Left lobe of liver (tissue), 2 donors: Measurements from ENCODE around the gene CAMKK2. TPM values are rescaled to one million over a fixed set of nuclear protein-coding genes. Genes with fewer than 3 reads are reported as not detected.
"Not testable (repeated sequence)": the region's sequence is repeated elsewhere in the genome, so short reads cannot be mapped to it uniquely, and the experiment has no call there.

Source experiments
- ATAC-seq: fragments of 200-7000 bp; cut with Tn5 transposase; one replicate; pipeline ENCODE4 v1.9.1; 2020; ENCODE audit warnings: mild to moderate bottlenecking, moderate library complexity
- DNase-seq: peaks from one replicate; pipeline ENCODE4 v3.0.0-alpha.2; 2020; ENCODE audit warnings: low spot score
- total RNA-seq: library from RNA; stranded (reverse); gene quantifications from one replicate; pipeline ENCODE4 v1.2.1, GENCODE V29; 2021
- donor health status: DM: no; HTN: no; CAD: no; lungs with moderate emphysema.
- donor health status: DM: no; HTN: yes; CAD: no.

CAMKK2 gene
- total RNA-seq, 1 donor from 2014 or later = 28.8 TPM

GRCh38 chr12:121203482-121203881, 93.0 kb downstream of the CAMKK2 start:
- DNase-seq (no peak), ATAC-seq (no peak)

GRCh38 chr12:121202407-121203355, 93.8 kb downstream of the CAMKK2 start:
- DNase-seq (no peak), ATAC-seq (no peak)

- not testable (repeated sequence) for DNase-seq, ATAC-seq
These were observed 95.4 kb downstream of the CAMKK2 start for GRCh38 chr12:121201140-121201539.

GRCh38 chr12:121198949-121199348, 97.6 kb downstream of the CAMKK2 start:
- DNase-seq = no peak
- no peak for ATAC-seq

GRCh38 chr12:121196902-121197301, 99.6 kb downstream of the CAMKK2 start:
- peak; percentile 39 for ATAC-seq
- DNase-seq = no peak

GRCh38 chr12:121191151-121191550, 105.4 kb downstream of the CAMKK2 start:
- ATAC-seq (no peak), DNase-seq (no peak)

GRCh38 chr12:121190523-121191031, 105.9 kb downstream of the CAMKK2 start:
- ATAC-seq (no peak), DNase-seq (no peak)

- no peak for DNase-seq
- no peak for ATAC-seq
These were observed 106.8 kb downstream of the CAMKK2 start for GRCh38 chr12:121189619-121190155.

GRCh38 chr12:121189131-121189530, 107.4 kb downstream of the CAMKK2 start:
- DNase-seq = no peak

GRCh38 chr12:121188227-121188626, 108.3 kb downstream of the CAMKK2 start:
- DNase-seq = no peak
- no peak for ATAC-seq

More at GRCh38 chr12:121189131-121189530, 107.4 kb downstream of the CAMKK2 start:
- no peak for ATAC-seq

Other genes with a start within 250 kb of the CAMKK2 start
- 3.5 TPM for gene P2RX7, start 163.8 kb downstream of the CAMKK2 start, total RNA-seq
- 11.6 TPM for gene P2RX4, start 86.6 kb downstream of the CAMKK2 start, total RNA-seq
- gene ANAPC5, start 55.7 kb upstream of the CAMKK2 start, total RNA-seq = 43.4 TPM
- gene RNF34, start 103.4 kb upstream of the CAMKK2 start, total RNA-seq = 9.9 TPM